ENCODE measurements around the gene CDKL2. TPM values are rescaled to one million over a fixed set of nuclear protein-coding genes. Genes with fewer than 3 reads are reported as not detected.

The CDKL2 gene
- total RNA-seq, 1 donor from 2014 or later, result 2.3 TPM

DNA sequence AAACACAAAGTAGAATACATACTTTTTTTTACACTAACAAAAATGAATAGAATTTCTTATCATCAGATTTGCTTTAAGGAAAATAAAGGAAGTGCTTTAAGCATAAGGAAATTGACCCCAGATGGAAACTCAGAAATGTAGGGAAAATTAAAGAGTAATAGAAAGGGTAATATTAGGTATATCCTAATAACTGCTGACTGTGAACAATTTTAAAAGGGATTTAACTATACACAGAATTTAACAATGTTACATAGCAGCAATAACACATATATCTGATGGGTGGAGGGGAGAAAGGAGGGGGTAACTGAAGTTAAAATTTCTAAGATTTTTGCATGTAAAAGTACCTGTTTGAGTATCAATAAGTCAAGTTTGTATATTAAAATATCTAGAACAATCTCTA, 8.6 kb downstream of the CDKL2 start:
- Mint-ChIP-seq H3K9me3 (ENCODE audit: unreplicated experiment) (no peaks in the 10 kb centered on the region), H3K27ac (ENCODE audit: unreplicated experiment) (no peak overlapping the region), H3K36me3 (ENCODE audit: unreplicated experiment) (no peaks in the 10 kb centered on the region), H3K4me1 (ENCODE audit: unreplicated experiment) (no peaks in the 10 kb centered on the region), H3K4me3 (ENCODE audit: unreplicated experiment) (no peak overlapping the region), H3K27me3 (ENCODE audit: unreplicated experiment) (no peaks in the 10 kb centered on the region)
- DNase-seq (ENCODE audit: extremely low spot score, unreplicated experiment), result no peak
- TF ChIP-seq, protein P1, sequence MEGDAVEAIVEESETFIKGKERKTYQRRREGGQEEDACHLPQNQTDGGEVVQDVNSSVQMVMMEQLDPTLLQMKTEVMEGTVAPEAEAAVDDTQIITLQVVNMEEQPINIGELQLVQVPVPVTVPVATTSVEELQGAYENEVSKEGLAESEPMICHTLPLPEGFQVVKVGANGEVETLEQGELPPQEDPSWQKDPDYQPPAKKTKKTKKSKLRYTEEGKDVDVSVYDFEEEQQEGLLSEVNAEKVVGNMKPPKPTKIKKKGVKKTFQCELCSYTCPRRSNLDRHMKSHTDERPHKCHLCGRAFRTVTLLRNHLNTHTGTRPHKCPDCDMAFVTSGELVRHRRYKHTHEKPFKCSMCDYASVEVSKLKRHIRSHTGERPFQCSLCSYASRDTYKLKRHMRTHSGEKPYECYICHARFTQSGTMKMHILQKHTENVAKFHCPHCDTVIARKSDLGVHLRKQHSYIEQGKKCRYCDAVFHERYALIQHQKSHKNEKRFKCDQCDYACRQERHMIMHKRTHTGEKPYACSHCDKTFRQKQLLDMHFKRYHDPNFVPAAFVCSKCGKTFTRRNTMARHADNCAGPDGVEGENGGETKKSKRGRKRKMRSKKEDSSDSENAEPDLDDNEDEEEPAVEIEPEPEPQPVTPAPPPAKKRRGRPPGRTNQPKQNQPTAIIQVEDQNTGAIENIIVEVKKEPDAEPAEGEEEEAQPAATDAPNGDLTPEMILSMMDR (IDR thresholded peaks at IDR 0.05), result no peak

GRCh38 chr4:75612306-75612705, 18.0 kb downstream of the CDKL2 start:
- peaks cover 6% of the 10 kb centered on the region for H3K9me3 Mint-ChIP-seq (ENCODE audit: unreplicated experiment)
- no peak overlapping the region for H3K4me3 Mint-ChIP-seq (ENCODE audit: unreplicated experiment)
- H3K36me3 Mint-ChIP-seq (ENCODE audit: unreplicated experiment), result peaks cover 5% of the 10 kb centered on the region
- TF ChIP-seq, protein P1 (IDR thresholded peaks at IDR 0.05), result no peak
- no peaks in the 10 kb centered on the region for H3K4me1 Mint-ChIP-seq (ENCODE audit: unreplicated experiment)
- H3K27ac Mint-ChIP-seq (ENCODE audit: unreplicated experiment), result no peak overlapping the region
- no peak for DNase-seq (ENCODE audit: extremely low spot score, unreplicated experiment)
- H3K27me3 Mint-ChIP-seq (ENCODE audit: unreplicated experiment), result no peaks in the 10 kb centered on the region

- DNase-seq (ENCODE audit: extremely low spot score, unreplicated experiment), result no peak
- Mint-ChIP-seq H3K36me3 (ENCODE audit: unreplicated experiment) (peaks cover 2% of the 10 kb centered on the region), H3K27me3 (ENCODE audit: unreplicated experiment) (no peaks in the 10 kb centered on the region), H3K9me3 (ENCODE audit: unreplicated experiment) (no peaks in the 10 kb centered on the region), H3K27ac (ENCODE audit: unreplicated experiment) (no peak overlapping the region), H3K4me3 (ENCODE audit: unreplicated experiment) (no peak overlapping the region), H3K4me1 (ENCODE audit: unreplicated experiment) (no peaks in the 10 kb centered on the region)
- TF ChIP-seq, protein P1 (IDR thresholded peaks at IDR 0.05), result no peak
Measured at GRCh38 chr4:75605928-75606327, 24.4 kb downstream of the CDKL2 start.

DNA sequence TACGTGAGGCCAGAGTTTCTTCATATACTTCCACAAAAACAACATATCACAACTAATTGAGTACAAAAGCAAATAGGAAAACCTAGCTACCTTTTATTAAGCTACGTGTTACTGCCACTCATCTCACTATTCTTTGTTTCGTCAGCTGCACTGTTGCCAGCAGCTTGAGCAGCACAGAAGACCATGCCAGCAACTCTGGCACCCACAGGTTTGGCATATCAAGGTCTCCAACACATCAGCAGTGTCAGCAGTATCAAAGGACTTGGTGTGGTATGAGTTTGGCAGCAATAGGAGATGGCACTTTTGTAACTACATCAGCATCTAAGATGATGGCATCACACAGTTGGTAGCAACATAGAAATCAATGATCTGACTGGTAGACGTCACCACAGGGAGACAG, 30.7 kb downstream of the CDKL2 start:
- H3K4me3 Mint-ChIP-seq (ENCODE audit: unreplicated experiment), result no peak overlapping the region
- H3K4me1 Mint-ChIP-seq (ENCODE audit: unreplicated experiment), result no peaks in the 10 kb centered on the region
- no peak for DNase-seq (ENCODE audit: extremely low spot score, unreplicated experiment)
- H3K27ac Mint-ChIP-seq (ENCODE audit: unreplicated experiment), result no peak overlapping the region
- H3K27me3 Mint-ChIP-seq (ENCODE audit: unreplicated experiment), result no peaks in the 10 kb centered on the region
- TF ChIP-seq, protein P1 (IDR thresholded peaks at IDR 0.05), result no peak
- peaks cover 7% of the 10 kb centered on the region for H3K36me3 Mint-ChIP-seq (ENCODE audit: unreplicated experiment)
- H3K9me3 Mint-ChIP-seq (ENCODE audit: unreplicated experiment), result no peaks in the 10 kb centered on the region

- no peak for DNase-seq (ENCODE audit: extremely low spot score, unreplicated experiment)
- no peaks in the 10 kb centered on the region for H3K9me3 Mint-ChIP-seq (ENCODE audit: unreplicated experiment)
- TF ChIP-seq, protein P1 (IDR thresholded peaks at IDR 0.05), result no peak
- H3K4me3 Mint-ChIP-seq (ENCODE audit: unreplicated experiment), result no peak overlapping the region
- no peaks in the 10 kb centered on the region for H3K27me3 Mint-ChIP-seq (ENCODE audit: unreplicated experiment)
- no peaks in the 10 kb centered on the region for H3K4me1 Mint-ChIP-seq (ENCODE audit: unreplicated experiment)
- H3K36me3 Mint-ChIP-seq (ENCODE audit: unreplicated experiment), result peaks cover 7% of the 10 kb centered on the region
- no peak overlapping the region for H3K27ac Mint-ChIP-seq (ENCODE audit: unreplicated experiment)
Measured at GRCh38 chr4:75598390-75598789, 31.9 kb downstream of the CDKL2 start.
